Mammary epithelial cell (primary cell): Measurements from ENCODE around the gene SLC44A1.

Experiments used
- CTCF ChIP-seq, 2 donors: IDR thresholded peaks in 1 of 2; conservative IDR thresholded peaks in 1 of 2; 2 replicates each; pipeline ENCODE4 v1.5.1; 2011 to 2012; ENCODE audit warnings: inconsistent platforms in 2 of 2, low read length in 2 of 2, mild to moderate bottlenecking in 2 of 2, control low read depth in 1 of 2, low read depth in 1 of 2; ENCODE audit not compliant: insufficient read depth in 1 of 2; ENCODE audit errors: extremely low read depth in 1 of 2
- EZH2 ChIP-seq: IDR thresholded peaks from 2 replicates; pipeline ENCODE4 v1.6.1; 2012; ENCODE audit warnings: low read length, inconsistent platforms, borderline replicate concordance

- TF ChIP-seq CTCF (conservative IDR thresholded peaks at IDR 0.05 in 1 of 2, IDR thresholded peaks at IDR 0.05 in 1 of 2; ENCODE audit: extremely low read depth in 1 of 2, insufficient read depth in 1 of 2, low read depth in 1 of 2, low read length in 2 of 2) (no peak), EZH2 (no peak)
These were observed 12.2 kb upstream of the SLC44A1 start for GRCh38 chr9:105232207-105232606.
